Right cardiac atrium (tissue), 5 donors: ENCODE measurements around the gene SYNJ2. TPM values are rescaled to one million over a fixed set of nuclear protein-coding genes. Genes with fewer than 3 reads are reported as not detected.
"Not testable (repeated sequence)": the region's sequence is repeated elsewhere in the genome, so short reads cannot be mapped to it uniquely, and the experiment has no call there.

Source experiments
- ATAC-seq, 2 donors: fragments of 200-7000 bp; cut with Tn5 transposase; one replicate each; pipeline versions ENCODE4 v1.8.0 to v1.9.1; 2020; ENCODE audit warnings: moderate library complexity in 2 of 2, mild to moderate bottlenecking in 1 of 2
- DNase-seq, 3 donors: peaks; one replicate each; pipeline ENCODE4 v3.0.0-alpha.2; 2020
- H3K27ac ChIP-seq: one replicate; pipeline ENCODE4 v1.5.1; 2013; ENCODE audit warnings: mild to moderate bottlenecking, low read length, control low read depth, moderate library complexity
- H3K27me3 ChIP-seq: one replicate; pipeline ENCODE4 v1.6.1; 2013; ENCODE audit not compliant: control insufficient read depth, insufficient read depth
- H3K4me1 ChIP-seq: one replicate; pipeline ENCODE4 v1.6.1; 2013; ENCODE audit warnings: low read length; ENCODE audit not compliant: control insufficient read depth, insufficient read depth
- H3K4me3 ChIP-seq: one replicate; pipeline ENCODE4 v1.5.1; 2013; ENCODE audit warnings: low read length, control low read depth
- H3K9me3 ChIP-seq: one replicate; pipeline ENCODE4 v1.6.1; 2013; ENCODE audit warnings: low read length; ENCODE audit not compliant: control insufficient read depth
- WGBS: extraction: QIAGEN DNeasy Blood & Tissue Kit; methylation state at CpG from one replicate; pipeline ENCODE4 v1.1.7; 2013; 5-methylcytosine and 5-hydroxymethylcytosine counted together
- intact Hi-C, 4 donors: fragments of 100-400 bp; cut with DNase I; formaldehyde crosslinking; loops; one replicate each; pipeline versions ENCODE4 v1.11.0 to v1.14.0; 2022 to 2023
- polyA plus RNA-seq: library from polyadenylated mRNA; stranded (reverse); fragments of 200-250 nt; gene quantifications from one replicate; pipeline ENCODE4 v1.2.3, GENCODE V29; 2013
- total RNA-seq, 4 donors: library from RNA; stranded (reverse); fragmentation: NEBNext Ultra II Directional; extraction: Animal tissue kit (Norgen Biotek cat#: 25700); gene quantifications; one replicate each; pipeline ENCODE4 v1.2.1, GENCODE V29; 2021
- donor health status: healthy with polysubstance abuse.
- donor health status: DM: no; HTN: yes; CAD: no.
- donor health status: DM: no; HTN: no; CAD: no.
- donor health status: DM: no; HTN: yes; CAD: no; lungs with severe emphysema.
- donor health status: DM: yes; HTN: yes; CAD: no.

Gene SYNJ2
- total and polyA plus RNA-seq, 5 donors, result 9.5 to 26.3 (median 19.6) TPM

DNA sequence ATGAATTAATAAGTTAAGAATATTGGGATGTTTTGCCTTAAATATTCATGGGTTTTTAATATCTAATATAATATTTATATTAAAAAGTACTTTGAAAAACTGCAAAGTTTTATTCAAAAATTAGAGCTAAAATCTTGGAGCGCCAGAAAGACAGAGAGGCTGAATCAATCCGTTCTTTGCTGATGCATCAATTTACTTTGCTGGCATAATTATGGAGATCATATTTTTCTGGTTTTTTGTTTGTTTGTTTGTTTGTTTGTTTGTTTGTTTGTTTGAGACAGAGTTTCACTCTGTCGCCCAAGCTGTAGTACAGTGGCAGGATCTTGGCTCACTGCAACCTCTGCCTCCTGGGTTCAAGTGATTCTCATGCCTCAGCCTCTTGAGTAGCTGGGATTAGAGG is 9.5 kb upstream of the SYNJ2 start:
- H3K4me1 ChIP-seq, H3K4me3 ChIP-seq, H3K9me3 ChIP-seq, intact Hi-C loops, H3K27me3 ChIP-seq, DNase-seq, ATAC-seq, H3K27ac ChIP-seq: not testable (repeated sequence)
- WGBS, result 92% methylated on average over 3 of the region's 3 CpGs

GRCh38 chr6:157974341-157974894 is 7.2 kb upstream of the SYNJ2 start:
- Histone ChIP-seq H3K4me1 (no peaks in the 10 kb centered on the region), H3K4me3 (no peak overlapping the region), H3K27ac (no peak overlapping the region), H3K9me3 (no peaks in the 10 kb centered on the region), H3K27me3 (no peaks in the 10 kb centered on the region)
- intact Hi-C loops, result no loop called here
- WGBS, result 79% methylated on average over 9 of the region's 9 CpGs
- peak in 1 of 3 donors; percentile 11 for DNase-seq
- no peak for ATAC-seq

DNA sequence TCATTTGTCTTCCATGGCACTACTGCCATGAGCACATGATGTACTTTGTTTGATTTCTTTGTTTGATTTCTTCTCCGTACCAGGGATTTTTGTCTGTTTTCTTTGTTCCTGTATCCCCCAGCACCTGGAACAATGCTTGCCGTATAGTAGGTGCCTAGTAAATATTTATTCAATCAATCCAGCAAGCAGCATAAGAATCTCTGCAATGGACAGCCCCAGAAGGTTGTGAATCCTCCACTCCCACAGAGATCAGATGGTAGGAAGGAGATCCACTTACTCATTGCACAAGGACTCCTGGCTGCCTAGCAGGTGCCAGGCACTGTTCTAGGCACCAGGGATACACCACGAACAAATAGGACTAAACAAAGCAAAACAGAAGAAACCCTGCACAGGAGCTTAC is 6.7 kb upstream of the SYNJ2 start:
- 95% methylated on average over 3 of the region's 3 CpGs for WGBS
- intact Hi-C loops, result no loop called here
- ATAC-seq (no peak), DNase-seq (no peak)
- H3K4me3 ChIP-seq, result no peak overlapping the region
- H3K9me3 ChIP-seq, result no peaks in the 10 kb centered on the region
- H3K27me3 ChIP-seq, result no peaks in the 10 kb centered on the region
- no peak overlapping the region for H3K27ac ChIP-seq
- H3K4me1 ChIP-seq, result no peaks in the 10 kb centered on the region

DNA sequence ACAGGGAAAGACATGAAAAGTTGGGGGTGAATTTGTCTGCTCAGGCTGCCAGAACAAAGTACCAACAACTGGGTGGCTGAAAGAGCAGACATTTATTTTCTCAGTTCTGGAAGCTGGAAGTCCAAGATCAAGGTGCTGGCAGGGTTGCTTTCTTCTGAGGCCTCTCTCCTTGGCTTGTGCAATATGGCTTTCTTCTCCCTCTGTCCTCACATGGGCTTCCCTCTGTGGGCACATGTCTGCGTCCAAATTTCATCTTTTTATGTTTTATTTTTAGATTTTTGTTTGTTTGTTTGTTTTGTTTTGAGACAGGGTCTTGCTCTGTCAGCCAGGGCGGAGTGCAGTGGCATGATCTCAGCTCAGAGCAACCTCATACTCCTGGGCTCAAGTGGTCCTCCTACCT is 6.2 kb upstream of the SYNJ2 start:
- intact Hi-C loops, result no loop called here
- ATAC-seq, result no peak
- no peaks in the 10 kb centered on the region for H3K27me3 ChIP-seq
- peak in 1 of 3 donors; percentile 21 for DNase-seq
- H3K27ac ChIP-seq, result no peak overlapping the region
- H3K4me3 ChIP-seq, result no peak overlapping the region
- no peaks in the 10 kb centered on the region for H3K4me1 ChIP-seq
- no peaks in the 10 kb centered on the region for H3K9me3 ChIP-seq
- WGBS, result 93% methylated on average over 2 of the region's 2 CpGs

GRCh38 chr6:157976345-157977175 is 5.1 kb upstream of the SYNJ2 start:
- H3K4me3 ChIP-seq, result no peak overlapping the region
- H3K4me1 ChIP-seq, result no peaks in the 10 kb centered on the region
- ATAC-seq (no peak), DNase-seq (peak in 1 of 3 donors; percentile 41)
- H3K27me3 ChIP-seq, result no peaks in the 10 kb centered on the region
- no peak overlapping the region for H3K27ac ChIP-seq
- intact Hi-C loops, result no loop called here
- 96% methylated on average over 21 of the region's 21 CpGs for WGBS
- H3K9me3 ChIP-seq, result no peaks in the 10 kb centered on the region

- intact Hi-C loops, result no loop called here
- no peaks in the 10 kb centered on the region for H3K4me1 ChIP-seq
- no peaks in the 10 kb centered on the region for H3K27me3 ChIP-seq
- DNase-seq (peak in 1 of 3 donors; percentile 31), ATAC-seq (no peak)
- WGBS, result 91% methylated on average over 10 of the region's 10 CpGs
- H3K9me3 ChIP-seq, result no peaks in the 10 kb centered on the region
- H3K4me3 ChIP-seq, result no peak overlapping the region
- H3K27ac ChIP-seq, result no peak overlapping the region
These were observed 4.4 kb upstream of the SYNJ2 start for GRCh38 chr6:157977176-157977804.

- Histone ChIP-seq H3K4me3 (no peak overlapping the region), H3K27me3 (no peaks in the 10 kb centered on the region), H3K4me1 (no peaks in the 10 kb centered on the region), H3K9me3 (no peaks in the 10 kb centered on the region), H3K27ac (no peak overlapping the region)
- 79% methylated on average over 16 of the region's 16 CpGs for WGBS
- no peak for ATAC-seq
- peak in 1 of 3 donors; percentile 38 for DNase-seq
- intact Hi-C loops, result no loop called here
These were observed 3.5 kb upstream of the SYNJ2 start for GRCh38 chr6:157978021-157978783.

DNA sequence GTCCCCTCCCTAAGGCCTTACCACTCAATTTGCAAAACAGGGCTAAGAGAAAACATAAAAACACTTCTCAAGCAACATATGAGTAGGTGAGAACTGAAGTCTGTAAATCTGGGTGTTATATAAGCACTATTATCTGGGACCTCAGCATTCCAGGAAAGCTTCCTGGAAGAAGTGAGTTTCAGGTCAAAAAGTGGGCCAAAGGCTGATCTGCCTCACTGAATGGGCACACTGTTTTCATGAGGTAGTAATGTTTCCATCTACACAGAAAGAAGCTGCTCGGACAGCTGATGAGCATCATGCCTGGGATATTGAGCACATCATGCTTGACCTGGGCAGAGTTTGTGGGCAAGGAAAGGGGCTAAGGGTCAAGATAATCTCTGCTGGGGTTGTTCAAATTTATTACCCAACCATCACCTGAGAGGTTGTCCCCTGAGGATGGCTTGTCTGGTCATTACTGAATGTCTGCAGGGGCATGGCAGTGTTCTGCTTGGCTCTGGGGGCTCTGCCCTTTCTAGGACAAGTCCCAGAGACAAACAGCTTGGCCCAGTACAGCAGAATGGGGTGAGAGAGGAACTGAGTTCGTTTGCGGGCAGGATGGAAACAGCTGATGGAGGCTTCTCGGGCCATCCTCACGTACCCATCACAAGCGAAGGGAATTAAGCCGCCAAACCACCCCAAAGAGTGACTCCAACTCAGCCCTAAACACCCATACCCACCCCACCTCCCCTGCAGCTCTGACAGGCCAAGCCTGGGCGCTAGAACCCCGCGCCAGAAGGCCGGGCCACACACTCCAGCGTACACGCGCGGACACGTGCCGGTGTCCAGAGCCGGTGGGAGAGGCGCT is 1.2 kb upstream of the SYNJ2 start:
- Histone ChIP-seq H3K27me3 (no peaks in the 10 kb centered on the region), H3K9me3 (no peaks in the 10 kb centered on the region), H3K27ac (no peak overlapping the region), H3K4me3 (no peak overlapping the region), H3K4me1 (no peaks in the 10 kb centered on the region)
- intact Hi-C loops, result loop anchor here (5.0 to 10.0 kb wide), 5 partner anchors 62 to 92 kb away; no protein-coding TSS in a partner anchor
- no peak for DNase-seq
- 57% methylated on average over 19 of the region's 19 CpGs for WGBS
- peak in 1 of 2 donors; percentile 58 for ATAC-seq

DNA sequence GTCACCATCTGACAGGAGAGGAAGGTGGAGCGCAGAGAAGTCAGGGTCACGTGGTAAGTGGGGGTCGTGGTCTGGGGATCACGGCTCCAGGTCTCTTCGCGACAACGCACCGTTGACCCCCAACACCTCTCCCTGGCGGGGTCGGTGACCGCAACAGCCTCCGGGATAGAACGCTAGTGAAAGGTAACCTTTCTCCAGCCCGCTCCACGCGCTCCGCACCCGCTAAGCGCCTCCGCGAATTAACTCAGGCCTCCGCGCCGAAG is 600 bp upstream of the SYNJ2 start:
- no peak overlapping the region for H3K27ac ChIP-seq
- H3K27me3 ChIP-seq, result no peaks in the 10 kb centered on the region
- WGBS, result 14% methylated on average over 24 of the region's 24 CpGs
- H3K4me1 ChIP-seq, result no peaks in the 10 kb centered on the region
- peak in 1 of 2 donors; percentile 41 for ATAC-seq
- peak; percentile 34 to 73 (median 67) for DNase-seq
- peak overlapping the region; percentile 64 for H3K4me3 ChIP-seq
- H3K9me3 ChIP-seq, result no peaks in the 10 kb centered on the region
- intact Hi-C loops, result loop anchor here (5.0 to 10.0 kb wide), 5 partner anchors 61 to 91 kb away; no protein-coding TSS in a partner anchor

DNA sequence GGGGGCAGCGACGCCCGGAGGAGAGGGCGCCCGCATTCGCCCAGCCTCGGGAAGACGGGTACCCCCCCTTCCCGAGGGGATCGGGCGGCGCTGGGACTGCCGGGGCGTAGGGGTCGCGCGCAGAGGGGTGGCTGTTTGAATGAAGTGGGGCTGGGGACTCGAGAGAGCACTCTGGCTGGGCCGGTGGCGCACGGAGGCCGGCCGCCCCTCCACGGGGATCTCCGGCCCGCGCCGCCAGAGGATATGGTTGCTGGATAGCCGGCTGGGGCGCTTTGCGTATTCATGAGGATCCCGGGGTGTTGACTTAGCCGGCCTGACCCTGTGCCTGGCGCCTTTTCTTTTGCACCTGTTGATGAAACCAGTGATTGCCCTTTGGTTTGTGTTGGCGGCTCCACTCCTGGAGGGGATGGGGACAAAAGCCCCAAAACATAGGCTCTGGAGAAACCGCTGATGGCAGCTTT is 469 bp downstream of the SYNJ2 start:
- peak overlapping the region; percentile 30 for H3K27ac ChIP-seq
- no peaks in the 10 kb centered on the region for H3K9me3 ChIP-seq
- 2% methylated on average over 36 of the region's 36 CpGs for WGBS
- DNase-seq (peak; percentile 25 to 80 (median 75)), ATAC-seq (peak; percentile 38 to 48)
- no peaks in the 10 kb centered on the region for H3K27me3 ChIP-seq
- H3K4me1 ChIP-seq, result no peaks in the 10 kb centered on the region
- intact Hi-C loops, result loop anchor here (5.0 to 10.0 kb wide), 5 partner anchors 60 to 90 kb away; no protein-coding TSS in a partner anchor
- H3K4me3 ChIP-seq, result peak overlapping the region; percentile 64
